ENCODE data around the gene SLC25A12. TPM values are rescaled to one million over a fixed set of nuclear protein-coding genes. Genes with fewer than 3 reads are reported as not detected.

The SLC25A12 gene
- total RNA-seq, 3 donors from 2014 or later (not counting 1 experiment from before 2014, with no cell fraction given), result 18.7 to 21.7 (median 19.0) TPM

GRCh38 chr2:171804456-171804855 lies 89.6 kb downstream of the SLC25A12 start:
- H3K27me3 ChIP-seq (ENCODE audit: control insufficient read depth, insufficient read depth, low read length), result no peaks in the 10 kb centered on the region
- H3K27me3 Mint-ChIP-seq (ENCODE audit: low read depth in 2 of 2), result no peaks in the 10 kb centered on the region
- DNase-seq (no peak), ATAC-seq (no peak)
- H3K4me3 ChIP-seq (ENCODE audit: low read length), result no peak overlapping the region
- no peak for TF ChIP-seq CTCF (IDR thresholded peaks at IDR 0.05)
- H3K36me3 Mint-ChIP-seq, result no peaks in the 10 kb centered on the region
- H3K9me3 Mint-ChIP-seq, result no peaks in the 10 kb centered on the region
- intact Hi-C loops (cut with micrococcal nuclease), result no loop called here
- no peak overlapping the region for H3K27ac Mint-ChIP-seq
- H3K4me3 Mint-ChIP-seq, result no peak overlapping the region
- H3K4me1 Mint-ChIP-seq, result no peaks in the 10 kb centered on the region
- H3K9me3 ChIP-seq (ENCODE audit: control insufficient read depth, insufficient read depth, low read length), result no peaks in the 10 kb centered on the region
- H3K27ac ChIP-seq (ENCODE audit: low read length), result no peak overlapping the region
- peaks cover 17% of the 10 kb centered on the region for H3K36me3 ChIP-seq (ENCODE audit: control insufficient read depth, insufficient read depth, low read length)
- no peaks in the 10 kb centered on the region for H3K4me1 ChIP-seq (ENCODE audit: control insufficient read depth, insufficient read depth, low read length)
- 100% methylated on average over 2 of the region's 3 CpGs for WGBS (ENCODE audit: insufficient coverage)

DNA sequence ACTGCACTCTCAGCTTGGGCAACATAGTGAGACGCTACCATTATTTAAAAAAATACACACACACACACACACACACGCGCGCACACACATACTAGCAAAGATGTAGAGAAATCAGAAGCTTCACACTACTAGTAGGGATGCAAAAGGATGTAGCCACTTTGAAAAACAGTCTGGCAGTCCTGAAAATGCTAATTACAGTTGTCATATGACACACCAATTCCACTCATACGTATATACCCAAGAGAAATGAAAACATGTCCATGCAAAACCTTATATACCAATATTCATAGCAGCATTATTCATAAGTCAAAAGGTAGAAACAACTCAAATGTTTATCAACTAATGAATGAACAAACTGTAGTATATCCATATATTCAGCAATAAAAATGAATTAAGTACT lies 90.3 kb downstream of the SLC25A12 start:
- Histone ChIP-seq H3K4me1 (ENCODE audit: control insufficient read depth, insufficient read depth, low read length) (no peaks in the 10 kb centered on the region), H3K27ac (ENCODE audit: low read length) (no peak overlapping the region), H3K9me3 (ENCODE audit: control insufficient read depth, insufficient read depth, low read length) (no peaks in the 10 kb centered on the region), H3K27me3 (ENCODE audit: control insufficient read depth, insufficient read depth, low read length) (no peaks in the 10 kb centered on the region), H3K36me3 (ENCODE audit: control insufficient read depth, insufficient read depth, low read length) (peaks cover 18% of the 10 kb centered on the region), H3K4me3 (ENCODE audit: low read length) (no peak overlapping the region)
- no peak for DNase-seq
- Mint-ChIP-seq H3K4me3 (no peak overlapping the region), H3K27me3 (ENCODE audit: low read depth in 2 of 2) (no peaks in the 10 kb centered on the region), H3K36me3 (no peaks in the 10 kb centered on the region), H3K27ac (no peak overlapping the region), H3K4me1 (no peaks in the 10 kb centered on the region), H3K9me3 (no peaks in the 10 kb centered on the region)
- intact Hi-C loops (cut with micrococcal nuclease), result no loop called here
- WGBS (ENCODE audit: insufficient coverage), result 82% methylated on average over 5 of the region's 5 CpGs
- no peak for ATAC-seq
- no peak for TF ChIP-seq CTCF (IDR thresholded peaks at IDR 0.05)

- Mint-ChIP-seq H3K27me3 (ENCODE audit: low read depth in 2 of 2) (no peaks in the 10 kb centered on the region), H3K9me3 (no peaks in the 10 kb centered on the region), H3K4me1 (peaks cover 0 to 5% of the 10 kb centered on the region in 2 donors), H3K36me3 (no peaks in the 10 kb centered on the region), H3K4me3 (no peak overlapping the region), H3K27ac (no peak overlapping the region)
- no peak overlapping the region for H3K27ac ChIP-seq (ENCODE audit: low read length)
- no peaks in the 10 kb centered on the region for H3K4me1 ChIP-seq (ENCODE audit: control insufficient read depth, insufficient read depth, low read length)
- H3K27me3 ChIP-seq (ENCODE audit: control insufficient read depth, insufficient read depth, low read length), result no peaks in the 10 kb centered on the region
- TF ChIP-seq CTCF (IDR thresholded peaks at IDR 0.05), result no peak
- H3K9me3 ChIP-seq (ENCODE audit: control insufficient read depth, insufficient read depth, low read length), result no peaks in the 10 kb centered on the region
- DNase-seq (no peak), ATAC-seq (no peak)
- H3K4me3 ChIP-seq (ENCODE audit: low read length), result no peak overlapping the region
- 100% methylated on average over 4 of the region's 5 CpGs for WGBS (ENCODE audit: insufficient coverage)
- intact Hi-C loops (cut with micrococcal nuclease), result no loop called here
- peaks cover 11% of the 10 kb centered on the region for H3K36me3 ChIP-seq (ENCODE audit: control insufficient read depth, insufficient read depth, low read length)
Measured at GRCh38 chr2:171800639-171801038, 93.4 kb downstream of the SLC25A12 start.

- DNase-seq (no peak), ATAC-seq (no peak)
- no peak for TF ChIP-seq CTCF (IDR thresholded peaks at IDR 0.05)
- intact Hi-C loops (cut with micrococcal nuclease), result no loop called here
- Histone ChIP-seq H3K27me3 (ENCODE audit: control insufficient read depth, insufficient read depth, low read length) (no peaks in the 10 kb centered on the region), H3K27ac (ENCODE audit: low read length) (no peak overlapping the region), H3K9me3 (ENCODE audit: control insufficient read depth, insufficient read depth, low read length) (no peaks in the 10 kb centered on the region), H3K4me3 (ENCODE audit: low read length) (no peak overlapping the region), H3K36me3 (ENCODE audit: control insufficient read depth, insufficient read depth, low read length) (peaks cover 10% of the 10 kb centered on the region), H3K4me1 (ENCODE audit: control insufficient read depth, insufficient read depth, low read length) (no peaks in the 10 kb centered on the region)
- Mint-ChIP-seq H3K27me3 (ENCODE audit: low read depth in 2 of 2) (no peaks in the 10 kb centered on the region), H3K4me1 (peaks cover 0 to 10% of the 10 kb centered on the region in 2 donors), H3K27ac (peak overlapping the region in 1 of 2 donors; percentile 17), H3K9me3 (no peaks in the 10 kb centered on the region), H3K4me3 (no peak overlapping the region), H3K36me3 (no peaks in the 10 kb centered on the region)
- WGBS (ENCODE audit: insufficient coverage), result 61% methylated on average over 5 of the region's 6 CpGs
Measured at GRCh38 chr2:171798156-171798820, 95.8 kb downstream of the SLC25A12 start.
